WTC11 (cell line): Measurements from ENCODE around the gene UBFD1. TPM values are rescaled to one million over a fixed set of nuclear protein-coding genes. Genes with fewer than 3 reads are reported as not detected.
A peak's percentile ranks its signal among the peaks of the same experiment; 100 is the strongest.

Experiments used
- ESRRA ChIP-seq: sonication (generic); formaldehyde crosslinking; IDR thresholded peaks from 2 replicates; pipeline ENCODE4 v1.8.1; 2022; ENCODE audit warnings: mild to moderate bottlenecking, missing genetic modification reagents, borderline replicate concordance
- GABPB1 ChIP-seq: sonication (generic); formaldehyde crosslinking; IDR thresholded peaks from 2 replicates; pipeline ENCODE4 v1.8.1; 2023; ENCODE audit warnings: mild to moderate bottlenecking, missing genetic modification reagents
- GTF2I ChIP-seq: fragments of 250-450 bp; sonication (Bioruptor Pico); conservative IDR thresholded peaks from 2 replicates; pipeline ENCODE4 v1.4.0; 2021; ENCODE audit warnings: mild to moderate bottlenecking
- KAT7 ChIP-seq: sonication (generic); formaldehyde crosslinking; IDR thresholded peaks from 2 replicates; pipeline ENCODE4 v1.8.1; 2023; ENCODE audit warnings: missing genetic modification reagents, mild to moderate bottlenecking, borderline replicate concordance
- MYBL2 ChIP-seq: sonication (generic); formaldehyde crosslinking; IDR thresholded peaks from 2 replicates; pipeline ENCODE4 v1.8.1; 2023; ENCODE audit warnings: mild to moderate bottlenecking, moderate library complexity, missing genetic modification reagents
- NFATC4 ChIP-seq: fragments of 250-450 bp; sonication (Bioruptor Pico); IDR thresholded peaks from 2 replicates; pipeline ENCODE4 v1.9.0; 2021; ENCODE audit warnings: mild to moderate bottlenecking
- SMAD4 ChIP-seq: sonication (generic); formaldehyde crosslinking; IDR thresholded peaks from 2 replicates; pipeline ENCODE4 v1.8.0; 2022; ENCODE audit warnings: mild to moderate bottlenecking, missing genetic modification reagents
- TEAD1 ChIP-seq: sonication (generic); formaldehyde crosslinking; IDR thresholded peaks from 2 replicates; pipeline ENCODE4 v1.8.0; 2022; ENCODE audit warnings: mild to moderate bottlenecking, missing genetic modification reagents
- total RNA-seq: library from RNA; stranded (reverse); gene quantifications from 3 replicates; pipeline ENCODE4 v1.2.3, GENCODE V29; 2021
- TF ChIP-seq, protein P1 (sequence below): fragments of 250-450 bp; sonication (Bioruptor Pico); IDR thresholded peaks from 2 replicates; pipeline ENCODE4 v1.9.0; 2021; ENCODE audit warnings: mild to moderate bottlenecking, borderline replicate concordance
- TF ChIP-seq, protein P2 (sequence below): fragments of 250-450 bp; sonication (Bioruptor Pico); IDR thresholded peaks from 2 replicates; pipeline ENCODE4 v1.9.0; 2021; ENCODE audit warnings: moderate library complexity, mild to moderate bottlenecking, inconsistent platforms, borderline replicate concordance
- TF ChIP-seq, protein P3 (sequence below): fragments of 200-600 bp; IDR thresholded peaks from 2 replicates; pipeline ENCODE4 v1.8.0; 2022; ENCODE audit warnings: antibody characterized with exemption
- TF ChIP-seq, protein P4 (sequence below): fragments of 250-450 bp; sonication (Bioruptor Pico); IDR thresholded peaks from 2 replicates; pipeline ENCODE4 v2.1.2; 2022; ENCODE audit warnings: mild to moderate bottlenecking, moderate library complexity
- TF ChIP-seq, protein P5 (sequence below): sonication (generic); formaldehyde crosslinking; IDR thresholded peaks from 2 replicates; pipeline ENCODE4 v1.8.1; 2023; ENCODE audit warnings: mild to moderate bottlenecking, missing genetic modification reagents
- TF ChIP-seq, protein P6 (sequence below): fragments of 250-450 bp; sonication (Bioruptor Pico); conservative IDR thresholded peaks from 2 replicates; pipeline ENCODE4 v1.9.0; 2021; ENCODE audit warnings: mild to moderate bottlenecking
- TF ChIP-seq, protein P7 (sequence below): sonication (generic); formaldehyde crosslinking; IDR thresholded peaks from 2 replicates; pipeline ENCODE4 v1.8.1; 2022; ENCODE audit warnings: mild to moderate bottlenecking, missing genetic modification reagents, moderate library complexity, borderline replicate concordance
- TF ChIP-seq, protein P8 (sequence below): sonication (generic); formaldehyde crosslinking; IDR thresholded peaks from 2 replicates; pipeline ENCODE4 v1.8.1; 2022; ENCODE audit warnings: mild to moderate bottlenecking, moderate library complexity, missing genetic modification reagents
- TF ChIP-seq, protein P9 (sequence below): sonication (generic); formaldehyde crosslinking; IDR thresholded peaks from 2 replicates; pipeline ENCODE4 v1.8.1; 2023; ENCODE audit warnings: mild to moderate bottlenecking, missing genetic modification reagents, moderate library complexity
- TF ChIP-seq, protein P10 (sequence below): sonication (generic); formaldehyde crosslinking; IDR thresholded peaks from 2 replicates; pipeline ENCODE4 v1.8.0; 2022; ENCODE audit warnings: mild to moderate bottlenecking, missing genetic modification reagents

The UBFD1 gene
- total RNA-seq, 1 experiment from 2014 or later, result 128 TPM

DNA sequence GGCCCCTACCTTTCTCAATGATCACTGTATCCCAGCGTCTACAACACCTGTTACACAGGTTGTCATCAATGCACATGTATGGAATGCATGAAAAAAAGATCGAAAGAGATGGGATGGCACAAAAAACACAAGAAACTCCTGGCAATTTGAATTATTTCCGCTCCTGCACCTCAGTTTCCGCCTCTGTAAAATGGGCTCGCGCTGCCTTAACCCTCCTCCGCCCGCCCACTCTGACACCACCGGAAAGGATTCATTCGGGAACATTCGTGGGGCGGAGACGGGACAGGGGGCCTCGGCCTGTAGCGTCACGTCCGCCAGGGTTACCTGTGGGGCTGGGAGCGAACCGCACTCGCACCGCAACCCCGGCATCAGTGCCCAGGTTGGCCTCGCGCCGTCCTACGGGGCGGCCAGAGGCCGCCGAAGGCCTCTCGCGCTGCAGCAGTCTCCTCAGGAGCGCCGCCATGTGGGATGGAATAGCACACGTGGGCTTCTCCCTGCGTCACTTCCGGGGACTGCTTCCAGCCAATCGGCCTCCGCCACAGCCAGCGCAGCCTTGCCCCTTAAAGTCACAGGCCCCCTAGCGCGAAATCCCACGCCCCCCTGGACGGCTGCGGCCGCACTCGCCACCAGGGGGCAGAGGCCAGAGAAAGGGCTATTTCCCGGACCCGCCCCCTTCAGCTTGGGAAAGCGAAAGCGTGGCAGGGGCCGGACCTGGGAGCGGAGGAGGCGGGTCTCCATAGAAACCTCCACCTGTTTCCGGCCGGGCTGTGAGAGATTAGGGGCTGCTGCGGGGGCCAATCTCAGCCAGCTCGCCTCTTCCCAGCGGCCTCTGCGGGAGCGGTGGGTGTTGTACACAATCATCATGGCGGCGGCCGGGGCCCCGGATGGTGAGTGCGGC, at the start of gene UBFD1, which contains the start of gene EARS2 (continued):
- TF ChIP-seq, protein P1, sequence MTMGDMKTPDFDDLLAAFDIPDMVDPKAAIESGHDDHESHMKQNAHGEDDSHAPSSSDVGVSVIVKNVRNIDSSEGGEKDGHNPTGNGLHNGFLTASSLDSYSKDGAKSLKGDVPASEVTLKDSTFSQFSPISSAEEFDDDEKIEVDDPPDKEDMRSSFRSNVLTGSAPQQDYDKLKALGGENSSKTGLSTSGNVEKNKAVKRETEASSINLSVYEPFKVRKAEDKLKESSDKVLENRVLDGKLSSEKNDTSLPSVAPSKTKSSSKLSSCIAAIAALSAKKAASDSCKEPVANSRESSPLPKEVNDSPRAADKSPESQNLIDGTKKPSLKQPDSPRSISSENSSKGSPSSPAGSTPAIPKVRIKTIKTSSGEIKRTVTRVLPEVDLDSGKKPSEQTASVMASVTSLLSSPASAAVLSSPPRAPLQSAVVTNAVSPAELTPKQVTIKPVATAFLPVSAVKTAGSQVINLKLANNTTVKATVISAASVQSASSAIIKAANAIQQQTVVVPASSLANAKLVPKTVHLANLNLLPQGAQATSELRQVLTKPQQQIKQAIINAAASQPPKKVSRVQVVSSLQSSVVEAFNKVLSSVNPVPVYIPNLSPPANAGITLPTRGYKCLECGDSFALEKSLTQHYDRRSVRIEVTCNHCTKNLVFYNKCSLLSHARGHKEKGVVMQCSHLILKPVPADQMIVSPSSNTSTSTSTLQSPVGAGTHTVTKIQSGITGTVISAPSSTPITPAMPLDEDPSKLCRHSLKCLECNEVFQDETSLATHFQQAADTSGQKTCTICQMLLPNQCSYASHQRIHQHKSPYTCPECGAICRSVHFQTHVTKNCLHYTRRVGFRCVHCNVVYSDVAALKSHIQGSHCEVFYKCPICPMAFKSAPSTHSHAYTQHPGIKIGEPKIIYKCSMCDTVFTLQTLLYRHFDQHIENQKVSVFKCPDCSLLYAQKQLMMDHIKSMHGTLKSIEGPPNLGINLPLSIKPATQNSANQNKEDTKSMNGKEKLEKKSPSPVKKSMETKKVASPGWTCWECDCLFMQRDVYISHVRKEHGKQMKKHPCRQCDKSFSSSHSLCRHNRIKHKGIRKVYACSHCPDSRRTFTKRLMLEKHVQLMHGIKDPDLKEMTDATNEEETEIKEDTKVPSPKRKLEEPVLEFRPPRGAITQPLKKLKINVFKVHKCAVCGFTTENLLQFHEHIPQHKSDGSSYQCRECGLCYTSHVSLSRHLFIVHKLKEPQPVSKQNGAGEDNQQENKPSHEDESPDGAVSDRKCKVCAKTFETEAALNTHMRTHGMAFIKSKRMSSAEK (CRISPR knock-in tag), result no peak
- peak; percentile 100 for TF ChIP-seq GTF2I (CRISPR knock-in tag)
- TF ChIP-seq KAT7 (CRISPR knock-in tag), result no peak
- TF ChIP-seq, protein P2, sequence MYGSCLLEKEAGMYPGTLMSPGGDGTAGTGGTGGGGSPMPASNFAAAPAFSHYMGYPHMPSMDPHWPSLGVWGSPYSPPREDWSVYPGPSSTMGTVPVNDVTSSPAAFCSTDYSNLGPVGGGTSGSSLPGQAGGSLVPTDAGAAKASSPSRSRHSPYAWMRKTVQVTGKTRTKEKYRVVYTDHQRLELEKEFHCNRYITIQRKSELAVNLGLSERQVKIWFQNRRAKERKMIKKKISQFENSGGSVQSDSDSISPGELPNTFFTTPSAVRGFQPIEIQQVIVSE (CRISPR knock-in tag), result no peak
- TF ChIP-seq, protein P3, sequence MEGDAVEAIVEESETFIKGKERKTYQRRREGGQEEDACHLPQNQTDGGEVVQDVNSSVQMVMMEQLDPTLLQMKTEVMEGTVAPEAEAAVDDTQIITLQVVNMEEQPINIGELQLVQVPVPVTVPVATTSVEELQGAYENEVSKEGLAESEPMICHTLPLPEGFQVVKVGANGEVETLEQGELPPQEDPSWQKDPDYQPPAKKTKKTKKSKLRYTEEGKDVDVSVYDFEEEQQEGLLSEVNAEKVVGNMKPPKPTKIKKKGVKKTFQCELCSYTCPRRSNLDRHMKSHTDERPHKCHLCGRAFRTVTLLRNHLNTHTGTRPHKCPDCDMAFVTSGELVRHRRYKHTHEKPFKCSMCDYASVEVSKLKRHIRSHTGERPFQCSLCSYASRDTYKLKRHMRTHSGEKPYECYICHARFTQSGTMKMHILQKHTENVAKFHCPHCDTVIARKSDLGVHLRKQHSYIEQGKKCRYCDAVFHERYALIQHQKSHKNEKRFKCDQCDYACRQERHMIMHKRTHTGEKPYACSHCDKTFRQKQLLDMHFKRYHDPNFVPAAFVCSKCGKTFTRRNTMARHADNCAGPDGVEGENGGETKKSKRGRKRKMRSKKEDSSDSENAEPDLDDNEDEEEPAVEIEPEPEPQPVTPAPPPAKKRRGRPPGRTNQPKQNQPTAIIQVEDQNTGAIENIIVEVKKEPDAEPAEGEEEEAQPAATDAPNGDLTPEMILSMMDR, result peak; percentile 78
- TF ChIP-seq, protein P4, sequence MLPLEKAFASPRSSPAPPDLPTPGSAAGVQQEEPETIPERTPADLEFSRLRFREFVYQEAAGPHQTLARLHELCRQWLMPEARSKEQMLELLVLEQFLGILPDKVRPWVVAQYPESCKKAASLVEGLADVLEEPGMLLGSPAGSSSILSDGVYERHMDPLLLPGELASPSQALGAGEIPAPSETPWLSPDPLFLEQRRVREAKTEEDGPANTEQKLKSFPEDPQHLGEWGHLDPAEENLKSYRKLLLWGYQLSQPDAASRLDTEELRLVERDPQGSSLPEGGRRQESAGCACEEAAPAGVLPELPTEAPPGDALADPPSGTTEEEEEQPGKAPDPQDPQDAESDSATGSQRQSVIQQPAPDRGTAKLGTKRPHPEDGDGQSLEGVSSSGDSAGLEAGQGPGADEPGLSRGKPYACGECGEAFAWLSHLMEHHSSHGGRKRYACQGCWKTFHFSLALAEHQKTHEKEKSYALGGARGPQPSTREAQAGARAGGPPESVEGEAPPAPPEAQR, result peak; percentile 88
- TF ChIP-seq ESRRA (CRISPR knock-in tag), result peak; percentile 30; the same call in 1 of the 2 replicates
- TF ChIP-seq, protein P5, sequence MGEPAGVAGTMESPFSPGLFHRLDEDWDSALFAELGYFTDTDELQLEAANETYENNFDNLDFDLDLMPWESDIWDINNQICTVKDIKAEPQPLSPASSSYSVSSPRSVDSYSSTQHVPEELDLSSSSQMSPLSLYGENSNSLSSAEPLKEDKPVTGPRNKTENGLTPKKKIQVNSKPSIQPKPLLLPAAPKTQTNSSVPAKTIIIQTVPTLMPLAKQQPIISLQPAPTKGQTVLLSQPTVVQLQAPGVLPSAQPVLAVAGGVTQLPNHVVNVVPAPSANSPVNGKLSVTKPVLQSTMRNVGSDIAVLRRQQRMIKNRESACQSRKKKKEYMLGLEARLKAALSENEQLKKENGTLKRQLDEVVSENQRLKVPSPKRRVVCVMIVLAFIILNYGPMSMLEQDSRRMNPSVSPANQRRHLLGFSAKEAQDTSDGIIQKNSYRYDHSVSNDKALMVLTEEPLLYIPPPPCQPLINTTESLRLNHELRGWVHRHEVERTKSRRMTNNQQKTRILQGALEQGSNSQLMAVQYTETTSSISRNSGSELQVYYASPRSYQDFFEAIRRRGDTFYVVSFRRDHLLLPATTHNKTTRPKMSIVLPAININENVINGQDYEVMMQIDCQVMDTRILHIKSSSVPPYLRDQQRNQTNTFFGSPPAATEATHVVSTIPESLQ (CRISPR knock-in tag), result no peak
- TF ChIP-seq, protein P6, sequence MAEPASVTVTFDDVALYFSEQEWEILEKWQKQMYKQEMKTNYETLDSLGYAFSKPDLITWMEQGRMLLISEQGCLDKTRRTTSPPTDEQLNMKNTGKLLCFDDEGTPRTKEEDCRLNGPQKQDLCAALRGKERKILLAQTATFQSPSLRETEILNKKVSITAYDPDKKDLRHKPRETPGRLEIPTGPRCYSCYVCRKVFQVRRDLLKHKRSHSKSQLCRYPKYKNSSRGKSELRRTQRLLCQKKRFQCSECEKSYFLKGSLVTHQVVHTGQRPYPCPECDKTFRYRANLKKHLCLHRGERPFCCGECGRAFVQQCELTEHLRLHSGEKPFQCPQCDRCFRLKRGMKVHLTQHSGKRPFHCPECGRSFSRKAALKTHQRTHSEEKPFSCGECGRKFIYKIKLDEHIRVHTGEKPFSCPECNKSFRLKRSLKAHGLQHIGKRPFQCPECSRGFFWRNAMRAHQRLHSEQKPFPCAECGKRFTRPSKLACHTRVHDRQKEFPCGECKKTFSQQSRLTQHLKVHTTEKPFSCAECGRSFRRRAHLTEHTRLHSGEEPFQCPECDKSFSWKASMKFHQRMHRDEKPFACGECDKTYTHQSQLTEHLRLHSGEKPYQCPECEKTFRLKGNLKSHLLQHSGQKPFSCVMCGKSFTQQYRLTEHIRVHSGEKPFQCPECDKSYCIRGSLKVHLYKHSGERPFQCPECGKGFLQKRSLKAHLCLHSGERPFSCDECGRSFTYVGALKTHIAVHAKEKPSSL, result no peak
- TF ChIP-seq, protein P7, sequence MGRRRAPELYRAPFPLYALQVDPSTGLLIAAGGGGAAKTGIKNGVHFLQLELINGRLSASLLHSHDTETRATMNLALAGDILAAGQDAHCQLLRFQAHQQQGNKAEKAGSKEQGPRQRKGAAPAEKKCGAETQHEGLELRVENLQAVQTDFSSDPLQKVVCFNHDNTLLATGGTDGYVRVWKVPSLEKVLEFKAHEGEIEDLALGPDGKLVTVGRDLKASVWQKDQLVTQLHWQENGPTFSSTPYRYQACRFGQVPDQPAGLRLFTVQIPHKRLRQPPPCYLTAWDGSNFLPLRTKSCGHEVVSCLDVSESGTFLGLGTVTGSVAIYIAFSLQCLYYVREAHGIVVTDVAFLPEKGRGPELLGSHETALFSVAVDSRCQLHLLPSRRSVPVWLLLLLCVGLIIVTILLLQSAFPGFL (CRISPR knock-in tag), result no peak
- TF ChIP-seq, protein P8, sequence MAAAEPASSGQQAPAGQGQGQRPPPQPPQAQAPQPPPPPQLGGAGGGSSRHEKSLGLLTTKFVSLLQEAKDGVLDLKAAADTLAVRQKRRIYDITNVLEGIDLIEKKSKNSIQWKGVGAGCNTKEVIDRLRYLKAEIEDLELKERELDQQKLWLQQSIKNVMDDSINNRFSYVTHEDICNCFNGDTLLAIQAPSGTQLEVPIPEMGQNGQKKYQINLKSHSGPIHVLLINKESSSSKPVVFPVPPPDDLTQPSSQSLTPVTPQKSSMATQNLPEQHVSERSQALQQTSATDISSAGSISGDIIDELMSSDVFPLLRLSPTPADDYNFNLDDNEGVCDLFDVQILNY (CRISPR knock-in tag), result peak; percentile 49
- TF ChIP-seq, protein P9, sequence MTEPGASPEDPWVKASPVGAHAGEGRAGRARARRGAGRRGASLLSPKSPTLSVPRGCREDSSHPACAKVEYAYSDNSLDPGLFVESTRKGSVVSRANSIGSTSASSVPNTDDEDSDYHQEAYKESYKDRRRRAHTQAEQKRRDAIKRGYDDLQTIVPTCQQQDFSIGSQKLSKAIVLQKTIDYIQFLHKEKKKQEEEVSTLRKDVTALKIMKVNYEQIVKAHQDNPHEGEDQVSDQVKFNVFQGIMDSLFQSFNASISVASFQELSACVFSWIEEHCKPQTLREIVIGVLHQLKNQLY (CRISPR knock-in tag), result no peak
- 0 out of 2 replicates have a peak, but pooled peaks have one; percentile 32 for TF ChIP-seq NFATC4 (CRISPR knock-in tag)
- 0 out of 2 replicates have a peak, but pooled peaks have one; percentile 61 for TF ChIP-seq SMAD4 (CRISPR knock-in tag)
- no peak; the same call in none of the 2 replicates for TF ChIP-seq MYBL2 (CRISPR knock-in tag)
- peak; percentile 91 for TF ChIP-seq GABPB1
- peak; percentile 62 for TF ChIP-seq TEAD1 (CRISPR knock-in tag)
- TF ChIP-seq, protein P10, sequence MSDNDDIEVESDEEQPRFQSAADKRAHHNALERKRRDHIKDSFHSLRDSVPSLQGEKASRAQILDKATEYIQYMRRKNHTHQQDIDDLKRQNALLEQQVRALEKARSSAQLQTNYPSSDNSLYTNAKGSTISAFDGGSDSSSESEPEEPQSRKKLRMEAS (CRISPR knock-in tag), result peak; percentile 97
